H1 (cell line): ENCODE measurements around the gene UGT1A7. TPM values are rescaled to one million over a fixed set of nuclear protein-coding genes. Genes with fewer than 3 reads are reported as not detected.

ENCODE experiments used
- GABPA ChIP-seq: IDR thresholded peaks from 2 replicates; pipeline ENCODE4 v1.6.1; 2011; ENCODE audit warnings: mild to moderate bottlenecking, low read length, moderate library complexity, borderline replicate concordance; ENCODE audit not compliant: insufficient read depth
- JUND ChIP-seq: IDR thresholded peaks from 2 replicates; pipeline ENCODE4 v1.6.1; 2011; ENCODE audit warnings: mild to moderate bottlenecking, improper control_type of control experiment, low read length
- TAF1 ChIP-seq: IDR thresholded peaks from 2 replicates; pipeline ENCODE4 v1.6.1; 2011; ENCODE audit warnings: mild to moderate bottlenecking, low read depth, low read length
- polyA plus RNA-seq, 7 experiments: library from polyadenylated mRNA; depleted of rRNA in 3 of 7; stranded (reverse) in 5 of 7; unstranded in 2 of 7; fragments of >200 nt in 5 of 7; fragments of 200-250 nt in 2 of 7; gene quantifications; 1 replicate in 5 of 7; 2 replicates in 1 of 7; 4 replicates in 1 of 7; pipeline versions ENCODE4 v1.2.1 to v1.2.3, GENCODE V29; 2011 to 2013; ENCODE audit warnings: missing spikeins in 2 of 7, mixed read lengths in 2 of 7
- total RNA-seq: library from RNA; stranded (reverse); fragmentation: NEBNext Ultra II Directional; extraction: Animal tissue kit (Norgen Biotek cat#: 25700); gene quantifications from 2 replicates; pipeline ENCODE4 v1.2.1, GENCODE V29; 2021
- TF ChIP-seq, protein P1 (sequence below): IDR thresholded peaks from 2 replicates; pipeline ENCODE4 v1.6.1; 2011; ENCODE audit warnings: low read length, improper control_type of control experiment
- TF ChIP-seq, protein P2 (sequence below): IDR thresholded peaks from 2 replicates; pipeline ENCODE4 v1.6.1; 2012; ENCODE audit warnings: inconsistent platforms

Gene UGT1A7
- total and polyA plus RNA-seq, 2 of the 8 experiments (the other 6 are each of a cell fraction or from before 2014, with no cell fraction given) = not detected

GRCh38 chr2:233705911-233706506 lies 24.3 kb downstream of the UGT1A7 start (continued):
- TF ChIP-seq JUND (no peak), GABPA (no peak), TAF1 (no peak)
- TF ChIP-seq, protein P1, sequence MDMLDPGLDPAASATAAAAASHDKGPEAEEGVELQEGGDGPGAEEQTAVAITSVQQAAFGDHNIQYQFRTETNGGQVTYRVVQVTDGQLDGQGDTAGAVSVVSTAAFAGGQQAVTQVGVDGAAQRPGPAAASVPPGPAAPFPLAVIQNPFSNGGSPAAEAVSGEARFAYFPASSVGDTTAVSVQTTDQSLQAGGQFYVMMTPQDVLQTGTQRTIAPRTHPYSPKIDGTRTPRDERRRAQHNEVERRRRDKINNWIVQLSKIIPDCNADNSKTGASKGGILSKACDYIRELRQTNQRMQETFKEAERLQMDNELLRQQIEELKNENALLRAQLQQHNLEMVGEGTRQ = no peak
- TF ChIP-seq, protein P2, sequence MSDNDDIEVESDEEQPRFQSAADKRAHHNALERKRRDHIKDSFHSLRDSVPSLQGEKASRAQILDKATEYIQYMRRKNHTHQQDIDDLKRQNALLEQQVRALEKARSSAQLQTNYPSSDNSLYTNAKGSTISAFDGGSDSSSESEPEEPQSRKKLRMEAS = no peak
